ENCODE measurements around the gene SSH2. TPM values are rescaled to one million over a fixed set of nuclear protein-coding genes. Genes with fewer than 3 reads are reported as not detected.

Gene SSH2
- total and polyA plus RNA-seq, 2 of the 13 experiments (the other 11 are each of a cell fraction or from before 2014, with no cell fraction given), result 6.0 to 6.4 TPM

- TF ChIP-seq ETV5 (CRISPR knock-in tag; IDR thresholded peaks at IDR 0.05; ENCODE audit: borderline replicate concordance) (peak; percentile 44; the same call in 1 of the 2 replicates), PRPF4 (IDR thresholded peaks at IDR 0.05; ENCODE audit: low read depth, low read length, poor library complexity, severe bottlenecking) (no peak), PLRG1 (conservative IDR thresholded peaks at IDR 0.05) (no peak), ZSCAN31 (CRISPR knock-in tag; IDR thresholded peaks at IDR 0.05; ENCODE audit: low read depth) (0 out of 2 replicates have a peak, but pooled peaks have one; percentile 31), ZKSCAN8 (CRISPR knock-in tag; IDR thresholded peaks at IDR 0.05; ENCODE audit: borderline replicate concordance) (0 out of 2 replicates have a peak, but pooled peaks have one; percentile 37), ZNF773 (CRISPR knock-in tag; IDR thresholded peaks at IDR 0.05; ENCODE audit: borderline replicate concordance) (no peak), POLR2G (IDR thresholded peaks at IDR 0.05; ENCODE audit: low read depth, low read length) (no peak), HOXD1 (CRISPR knock-in tag; IDR thresholded peaks at IDR 0.05) (no peak), ZNF263 (CRISPR knock-in tag; IDR thresholded peaks at IDR 0.05) (no peak), UBTF (CRISPR knock-in tag; IDR thresholded peaks at IDR 0.05) (peak; percentile 45), ZUFSP (CRISPR knock-in tag; IDR thresholded peaks at IDR 0.05; ENCODE audit: borderline replicate concordance) (no peak), ZC3H13 (CRISPR knock-in tag; IDR thresholded peaks at IDR 0.05) (no peak), THAP7 (CRISPR knock-in tag; IDR thresholded peaks at IDR 0.05) (no peak)
- TF ChIP-seq, protein P1, sequence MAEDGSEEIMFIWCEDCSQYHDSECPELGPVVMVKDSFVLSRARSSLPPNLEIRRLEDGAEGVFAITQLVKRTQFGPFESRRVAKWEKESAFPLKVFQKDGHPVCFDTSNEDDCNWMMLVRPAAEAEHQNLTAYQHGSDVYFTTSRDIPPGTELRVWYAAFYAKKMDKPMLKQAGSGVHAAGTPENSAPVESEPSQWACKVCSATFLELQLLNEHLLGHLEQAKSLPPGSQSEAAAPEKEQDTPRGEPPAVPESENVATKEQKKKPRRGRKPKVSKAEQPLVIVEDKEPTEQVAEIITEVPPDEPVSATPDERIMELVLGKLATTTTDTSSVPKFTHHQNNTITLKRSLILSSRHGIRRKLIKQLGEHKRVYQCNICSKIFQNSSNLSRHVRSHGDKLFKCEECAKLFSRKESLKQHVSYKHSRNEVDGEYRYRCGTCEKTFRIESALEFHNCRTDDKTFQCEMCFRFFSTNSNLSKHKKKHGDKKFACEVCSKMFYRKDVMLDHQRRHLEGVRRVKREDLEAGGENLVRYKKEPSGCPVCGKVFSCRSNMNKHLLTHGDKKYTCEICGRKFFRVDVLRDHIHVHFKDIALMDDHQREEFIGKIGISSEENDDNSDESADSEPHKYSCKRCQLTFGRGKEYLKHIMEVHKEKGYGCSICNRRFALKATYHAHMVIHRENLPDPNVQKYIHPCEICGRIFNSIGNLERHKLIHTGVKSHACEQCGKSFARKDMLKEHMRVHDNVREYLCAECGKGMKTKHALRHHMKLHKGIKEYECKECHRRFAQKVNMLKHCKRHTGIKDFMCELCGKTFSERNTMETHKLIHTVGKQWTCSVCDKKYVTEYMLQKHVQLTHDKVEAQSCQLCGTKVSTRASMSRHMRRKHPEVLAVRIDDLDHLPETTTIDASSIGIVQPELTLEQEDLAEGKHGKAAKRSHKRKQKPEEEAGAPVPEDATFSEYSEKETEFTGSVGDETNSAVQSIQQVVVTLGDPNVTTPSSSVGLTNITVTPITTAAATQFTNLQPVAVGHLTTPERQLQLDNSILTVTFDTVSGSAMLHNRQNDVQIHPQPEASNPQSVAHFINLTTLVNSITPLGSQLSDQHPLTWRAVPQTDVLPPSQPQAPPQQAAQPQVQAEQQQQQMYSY (CRISPR knock-in tag; IDR thresholded peaks at IDR 0.05), result no peak
- TF ChIP-seq, protein P2, sequence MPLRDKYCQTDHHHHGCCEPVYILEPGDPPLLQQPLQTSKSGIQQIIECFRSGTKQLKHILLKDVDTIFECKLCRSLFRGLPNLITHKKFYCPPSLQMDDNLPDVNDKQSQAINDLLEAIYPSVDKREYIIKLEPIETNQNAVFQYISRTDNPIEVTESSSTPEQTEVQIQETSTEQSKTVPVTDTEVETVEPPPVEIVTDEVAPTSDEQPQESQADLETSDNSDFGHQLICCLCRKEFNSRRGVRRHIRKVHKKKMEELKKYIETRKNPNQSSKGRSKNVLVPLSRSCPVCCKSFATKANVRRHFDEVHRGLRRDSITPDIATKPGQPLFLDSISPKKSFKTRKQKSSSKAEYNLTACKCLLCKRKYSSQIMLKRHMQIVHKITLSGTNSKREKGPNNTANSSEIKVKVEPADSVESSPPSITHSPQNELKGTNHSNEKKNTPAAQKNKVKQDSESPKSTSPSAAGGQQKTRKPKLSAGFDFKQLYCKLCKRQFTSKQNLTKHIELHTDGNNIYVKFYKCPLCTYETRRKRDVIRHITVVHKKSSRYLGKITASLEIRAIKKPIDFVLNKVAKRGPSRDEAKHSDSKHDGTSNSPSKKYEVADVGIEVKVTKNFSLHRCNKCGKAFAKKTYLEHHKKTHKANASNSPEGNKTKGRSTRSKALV (CRISPR knock-in tag; IDR thresholded peaks at IDR 0.05), result no peak
- TF ChIP-seq, protein P3, sequence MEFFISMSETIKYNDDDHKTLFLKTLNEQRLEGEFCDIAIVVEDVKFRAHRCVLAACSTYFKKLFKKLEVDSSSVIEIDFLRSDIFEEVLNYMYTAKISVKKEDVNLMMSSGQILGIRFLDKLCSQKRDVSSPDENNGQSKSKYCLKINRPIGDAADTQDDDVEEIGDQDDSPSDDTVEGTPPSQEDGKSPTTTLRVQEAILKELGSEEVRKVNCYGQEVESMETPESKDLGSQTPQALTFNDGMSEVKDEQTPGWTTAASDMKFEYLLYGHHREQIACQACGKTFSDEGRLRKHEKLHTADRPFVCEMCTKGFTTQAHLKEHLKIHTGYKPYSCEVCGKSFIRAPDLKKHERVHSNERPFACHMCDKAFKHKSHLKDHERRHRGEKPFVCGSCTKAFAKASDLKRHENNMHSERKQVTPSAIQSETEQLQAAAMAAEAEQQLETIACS (CRISPR knock-in tag; IDR thresholded peaks at IDR 0.05), result no peak
These were observed 190.0 kb downstream of the SSH2 start (continued) for GRCh38 chr17:29740017-29740416.

Data from HepG2 (cell line).